Activated naive CD8-positive, alpha-beta T cell treated with anti-CD3 and anti-CD28 coated beads, Interleukin-2, amount 50 U/mL, for 24 hours (primary cell): ENCODE measurements around the gene EDN3.
"Not testable (repeated sequence)": the region's sequence is repeated elsewhere in the genome, so short reads cannot be mapped to it uniquely, and the experiment has no call there.

Source experiments
- ATAC-seq: fragments of 150-1000 bp; cut with Tn5 transposase; one replicate; pipeline ENCODE4 v1.10.0; 2021
- DNase-seq: peaks from one replicate; pipeline ENCODE4 v3.0.0; 2021
- H3K27ac Mint-ChIP-seq: one replicate; pipeline ENCODE4 v1.8.0; 2021; ENCODE audit warnings: mild to moderate bottlenecking, mixed read lengths
- H3K27me3 Mint-ChIP-seq: one replicate; pipeline ENCODE4 v1.8.0; 2021; ENCODE audit warnings: mixed read lengths
- H3K36me3 Mint-ChIP-seq: one replicate; pipeline ENCODE4 v1.8.0; 2021; ENCODE audit warnings: low read depth, mixed read lengths
- H3K4me1 Mint-ChIP-seq: one replicate; pipeline ENCODE4 v1.8.0; 2021; ENCODE audit warnings: mixed read lengths
- H3K4me3 Mint-ChIP-seq: one replicate; pipeline ENCODE4 v1.8.0; 2021; ENCODE audit warnings: mild to moderate bottlenecking, moderate library complexity, mixed read lengths
- H3K9me3 Mint-ChIP-seq: one replicate; pipeline ENCODE4 v1.8.0; 2021; ENCODE audit warnings: mixed read lengths

The EDN3 gene

GRCh38 chr20:59338444-59338843 lies 38.0 kb downstream of the EDN3 start:
- not testable (repeated sequence) for H3K4me3 Mint-ChIP-seq, ATAC-seq, DNase-seq, H3K4me1 Mint-ChIP-seq, H3K27me3 Mint-ChIP-seq, H3K27ac Mint-ChIP-seq, H3K36me3 Mint-ChIP-seq, H3K9me3 Mint-ChIP-seq

GRCh38 chr20:59340201-59340885 lies 39.9 kb downstream of the EDN3 start:
- no peak for DNase-seq
- no peak for ATAC-seq
- H3K27ac Mint-ChIP-seq, result no peak overlapping the region

GRCh38 chr20:59341285-59342022 lies 41.0 kb downstream of the EDN3 start:
- not testable (repeated sequence) for H3K27me3 Mint-ChIP-seq, H3K4me1 Mint-ChIP-seq, ATAC-seq

More at GRCh38 chr20:59340201-59340885, 39.9 kb downstream of the EDN3 start:
- H3K9me3 Mint-ChIP-seq, result no peaks in the 10 kb centered on the region
- no peaks in the 10 kb centered on the region for H3K36me3 Mint-ChIP-seq
- no peaks in the 10 kb centered on the region for H3K27me3 Mint-ChIP-seq
- no peak overlapping the region for H3K4me3 Mint-ChIP-seq
- H3K4me1 Mint-ChIP-seq, result no peaks in the 10 kb centered on the region

GRCh38 chr20:59342023-59342957 lies 41.9 kb downstream of the EDN3 start:
- Mint-ChIP-seq H3K9me3 (no peaks in the 10 kb centered on the region), H3K27me3 (no peaks in the 10 kb centered on the region), H3K36me3 (no peaks in the 10 kb centered on the region), H3K27ac (no peak overlapping the region), H3K4me3 (no peak overlapping the region), H3K4me1 (no peaks in the 10 kb centered on the region)
- DNase-seq (no peak), ATAC-seq (peak; percentile 23)

More at GRCh38 chr20:59341285-59342022, 41.0 kb downstream of the EDN3 start:
- H3K27ac Mint-ChIP-seq, H3K36me3 Mint-ChIP-seq, H3K4me3 Mint-ChIP-seq, DNase-seq, H3K9me3 Mint-ChIP-seq: not testable (repeated sequence)

- no peaks in the 10 kb centered on the region for H3K36me3 Mint-ChIP-seq
- no peaks in the 10 kb centered on the region for H3K9me3 Mint-ChIP-seq
- no peak for ATAC-seq
- no peaks in the 10 kb centered on the region for H3K4me1 Mint-ChIP-seq
- H3K27ac Mint-ChIP-seq, result no peak overlapping the region
- DNase-seq, result no peak
- no peak overlapping the region for H3K4me3 Mint-ChIP-seq
- H3K27me3 Mint-ChIP-seq, result no peaks in the 10 kb centered on the region
Measured at GRCh38 chr20:59346061-59346460, 45.6 kb downstream of the EDN3 start.

GRCh38 chr20:59349277-59349676 lies 48.9 kb downstream of the EDN3 start:
- Mint-ChIP-seq H3K27ac (no peak overlapping the region), H3K36me3 (no peaks in the 10 kb centered on the region), H3K4me1 (peaks cover 2% of the 10 kb centered on the region), H3K27me3 (no peaks in the 10 kb centered on the region), H3K4me3 (no peak overlapping the region), H3K9me3 (no peaks in the 10 kb centered on the region)
- ATAC-seq (no peak), DNase-seq (no peak)

GRCh38 chr20:59350330-59351156 lies 50.1 kb downstream of the EDN3 start:
- Mint-ChIP-seq H3K4me1 (peaks cover 2% of the 10 kb centered on the region), H3K27me3 (no peaks in the 10 kb centered on the region), H3K4me3 (no peak overlapping the region), H3K9me3 (no peaks in the 10 kb centered on the region), H3K36me3 (no peaks in the 10 kb centered on the region), H3K27ac (no peak overlapping the region)
- DNase-seq (no peak), ATAC-seq (no peak)

GRCh38 chr20:59351157-59352040 lies 51.0 kb downstream of the EDN3 start:
- no peak for DNase-seq
- H3K27ac Mint-ChIP-seq, result no peak overlapping the region

GRCh38 chr20:59352541-59352940 lies 52.1 kb downstream of the EDN3 start:
- DNase-seq, result no peak
- H3K36me3 Mint-ChIP-seq, result no peaks in the 10 kb centered on the region
- H3K27ac Mint-ChIP-seq, result no peak overlapping the region
- H3K27me3 Mint-ChIP-seq, result no peaks in the 10 kb centered on the region
- no peaks in the 10 kb centered on the region for H3K9me3 Mint-ChIP-seq
- H3K4me3 Mint-ChIP-seq, result no peak overlapping the region
- peaks cover 2% of the 10 kb centered on the region for H3K4me1 Mint-ChIP-seq
- ATAC-seq, result no peak

More at GRCh38 chr20:59351157-59352040, 51.0 kb downstream of the EDN3 start:
- H3K4me1 Mint-ChIP-seq, result peaks cover 2% of the 10 kb centered on the region
- H3K36me3 Mint-ChIP-seq, result no peaks in the 10 kb centered on the region
- H3K4me3 Mint-ChIP-seq, result no peak overlapping the region
- no peaks in the 10 kb centered on the region for H3K27me3 Mint-ChIP-seq
- H3K9me3 Mint-ChIP-seq, result no peaks in the 10 kb centered on the region
- ATAC-seq, result no peak

GRCh38 chr20:59352990-59353389 lies 52.6 kb downstream of the EDN3 start:
- Mint-ChIP-seq H3K36me3 (no peaks in the 10 kb centered on the region), H3K27me3 (no peaks in the 10 kb centered on the region), H3K27ac (no peak overlapping the region), H3K4me3 (no peak overlapping the region), H3K4me1 (peaks cover 2% of the 10 kb centered on the region), H3K9me3 (no peaks in the 10 kb centered on the region)
- DNase-seq, result no peak
- no peak for ATAC-seq

- no peaks in the 10 kb centered on the region for H3K36me3 Mint-ChIP-seq
- H3K27me3 Mint-ChIP-seq, result no peaks in the 10 kb centered on the region
- no peak overlapping the region for H3K27ac Mint-ChIP-seq
- ATAC-seq (no peak), DNase-seq (no peak)
- no peaks in the 10 kb centered on the region for H3K9me3 Mint-ChIP-seq
- H3K4me1 Mint-ChIP-seq, result peaks cover 2% of the 10 kb centered on the region
- H3K4me3 Mint-ChIP-seq, result no peak overlapping the region
Measured at GRCh38 chr20:59354460-59354859, 54.0 kb downstream of the EDN3 start.

GRCh38 chr20:59355242-59355641 lies 54.8 kb downstream of the EDN3 start:
- Mint-ChIP-seq H3K4me1 (peaks cover 2% of the 10 kb centered on the region), H3K36me3 (no peaks in the 10 kb centered on the region), H3K27me3 (no peaks in the 10 kb centered on the region), H3K4me3 (no peak overlapping the region), H3K27ac (no peak overlapping the region), H3K9me3 (no peaks in the 10 kb centered on the region)
- no peak for ATAC-seq
- DNase-seq, result no peak

- H3K4me3 Mint-ChIP-seq, result no peak overlapping the region
- no peaks in the 10 kb centered on the region for H3K27me3 Mint-ChIP-seq
- peaks cover 2% of the 10 kb centered on the region for H3K4me1 Mint-ChIP-seq
- no peaks in the 10 kb centered on the region for H3K9me3 Mint-ChIP-seq
- H3K27ac Mint-ChIP-seq, result no peak overlapping the region
- no peak for ATAC-seq
- DNase-seq, result no peak
- no peaks in the 10 kb centered on the region for H3K36me3 Mint-ChIP-seq
Measured at GRCh38 chr20:59356662-59357165, 56.3 kb downstream of the EDN3 start.
